ENCODE results near the gene EIF5A.

GRCh38 chr17:7332111-7332510, 24.7 kb downstream of the EIF5A start:
- TF ChIP-seq CTCF (IDR thresholded peaks at IDR 0.05; ENCODE audit: poor library complexity) (no peak), EZH2 (IDR thresholded peaks at IDR 0.05; ENCODE audit: borderline replicate concordance) (no peak)

Measured in hepatocyte (in vitro differentiated cells).